ENCODE measurements around the gene MPND. TPM values are rescaled to one million over a fixed set of nuclear protein-coding genes. Genes with fewer than 3 reads are reported as not detected.

MPND gene
- total RNA-seq, 1 donor from 2014 or later = 3.9 TPM

DNA sequence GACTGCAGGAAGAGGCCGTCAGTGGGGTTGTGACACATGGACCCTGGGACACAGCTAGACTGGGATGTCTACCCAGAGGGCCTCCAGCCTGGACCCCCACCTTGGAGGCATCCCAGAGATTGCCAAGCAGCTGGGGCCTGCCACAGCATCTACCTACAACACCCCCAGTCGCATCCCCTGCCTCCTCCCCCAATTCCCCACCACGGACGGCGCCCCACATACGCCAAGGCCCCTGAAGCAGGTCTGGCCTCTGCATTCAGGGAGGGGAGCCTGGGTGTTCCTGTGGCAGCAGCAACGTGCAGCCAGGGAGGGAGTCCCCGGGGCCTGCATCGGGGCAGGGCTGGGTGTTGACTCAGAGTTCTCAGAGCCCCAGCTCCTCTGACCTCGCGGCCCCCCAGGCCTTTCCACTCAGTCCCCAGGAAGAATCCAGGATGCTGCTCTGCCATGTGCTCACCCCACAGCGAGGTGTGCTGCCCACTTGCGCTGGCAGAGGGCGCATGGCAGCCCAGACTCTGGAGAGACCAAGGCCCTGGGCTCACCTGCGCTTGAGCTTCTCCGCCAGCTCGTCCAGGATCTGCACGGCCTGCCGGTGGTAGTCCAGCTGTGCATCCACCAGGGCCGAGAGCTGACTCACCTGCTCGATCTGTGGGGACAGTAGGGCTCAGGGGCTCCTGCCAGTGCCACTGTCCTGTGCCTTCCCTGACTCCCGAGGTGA is 19.6 kb downstream of the MPND start:
- H3K4me3 ChIP-seq (ENCODE audit: low read depth, low read length) = no peak overlapping the region
- no peak for DNase-seq (ENCODE audit: low read depth)
- TF ChIP-seq, protein P1, sequence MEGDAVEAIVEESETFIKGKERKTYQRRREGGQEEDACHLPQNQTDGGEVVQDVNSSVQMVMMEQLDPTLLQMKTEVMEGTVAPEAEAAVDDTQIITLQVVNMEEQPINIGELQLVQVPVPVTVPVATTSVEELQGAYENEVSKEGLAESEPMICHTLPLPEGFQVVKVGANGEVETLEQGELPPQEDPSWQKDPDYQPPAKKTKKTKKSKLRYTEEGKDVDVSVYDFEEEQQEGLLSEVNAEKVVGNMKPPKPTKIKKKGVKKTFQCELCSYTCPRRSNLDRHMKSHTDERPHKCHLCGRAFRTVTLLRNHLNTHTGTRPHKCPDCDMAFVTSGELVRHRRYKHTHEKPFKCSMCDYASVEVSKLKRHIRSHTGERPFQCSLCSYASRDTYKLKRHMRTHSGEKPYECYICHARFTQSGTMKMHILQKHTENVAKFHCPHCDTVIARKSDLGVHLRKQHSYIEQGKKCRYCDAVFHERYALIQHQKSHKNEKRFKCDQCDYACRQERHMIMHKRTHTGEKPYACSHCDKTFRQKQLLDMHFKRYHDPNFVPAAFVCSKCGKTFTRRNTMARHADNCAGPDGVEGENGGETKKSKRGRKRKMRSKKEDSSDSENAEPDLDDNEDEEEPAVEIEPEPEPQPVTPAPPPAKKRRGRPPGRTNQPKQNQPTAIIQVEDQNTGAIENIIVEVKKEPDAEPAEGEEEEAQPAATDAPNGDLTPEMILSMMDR (conservative IDR thresholded peaks at IDR 0.05; ENCODE audit: low read depth, low read length) = peak; percentile 33

DNA sequence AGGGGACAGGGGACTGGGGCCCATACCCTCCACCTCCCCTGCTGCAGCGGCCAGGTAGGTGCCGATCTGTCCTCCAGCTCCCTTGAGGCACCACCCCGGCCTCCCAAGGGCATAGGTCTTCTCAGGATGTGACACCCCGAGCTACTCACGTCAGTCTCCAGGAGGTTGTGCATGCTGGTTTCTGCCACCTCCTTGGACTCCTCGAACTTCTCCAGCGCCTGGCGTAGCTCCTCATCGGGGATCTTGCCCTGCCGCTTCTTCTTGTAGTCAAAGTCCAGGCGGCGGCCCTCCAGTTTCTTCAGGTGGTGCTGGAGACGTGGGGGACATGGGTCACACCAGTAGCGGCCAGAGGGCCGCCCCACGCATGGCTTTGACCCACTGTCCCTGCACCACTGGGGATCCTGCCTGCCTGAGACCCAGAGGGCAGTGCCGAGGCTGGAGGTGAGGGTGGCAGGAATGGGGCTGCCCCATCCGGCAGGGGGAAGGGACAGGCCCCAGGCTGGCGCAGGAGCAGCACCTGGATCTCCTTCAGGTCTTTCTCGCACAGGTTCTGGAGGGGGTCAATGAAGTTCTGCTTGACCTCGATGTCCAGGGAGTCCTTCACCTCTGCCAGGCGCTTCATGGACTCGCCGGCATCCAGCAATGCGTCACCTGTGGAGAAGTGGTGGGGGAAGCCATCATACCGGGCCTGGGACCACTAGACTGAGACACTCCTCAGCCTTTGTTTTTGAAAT is 20.4 kb downstream of the MPND start:
- DNase-seq (ENCODE audit: low read depth) = no peak
- TF ChIP-seq, protein P1 (conservative IDR thresholded peaks at IDR 0.05; ENCODE audit: low read depth, low read length) = no peak
- no peak overlapping the region for H3K4me3 ChIP-seq (ENCODE audit: low read depth, low read length)

DNA sequence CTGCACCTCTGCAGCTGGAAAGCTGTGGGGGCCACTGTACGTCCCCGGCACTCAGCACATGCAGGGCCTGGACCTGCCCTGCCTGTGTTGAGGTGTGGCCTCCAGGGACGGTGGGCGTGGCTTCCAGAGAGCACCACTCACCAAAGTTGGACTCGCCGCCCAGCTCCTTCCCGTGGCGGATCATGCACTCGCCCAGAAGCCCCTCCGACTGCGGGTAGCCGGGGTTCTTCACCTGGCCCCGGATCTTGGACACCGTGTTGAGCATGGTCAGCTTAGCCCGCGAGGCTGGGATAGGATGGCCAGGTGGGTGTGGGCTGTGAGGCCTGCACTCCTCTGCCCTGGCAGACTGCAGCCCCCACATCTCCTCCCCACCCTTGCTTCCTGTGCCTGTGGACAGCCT is 22.0 kb downstream of the MPND start:
- TF ChIP-seq, protein P1 (conservative IDR thresholded peaks at IDR 0.05; ENCODE audit: low read depth, low read length) = no peak
- DNase-seq (ENCODE audit: low read depth) = no peak
- no peak overlapping the region for H3K4me3 ChIP-seq (ENCODE audit: low read depth, low read length)

DNA sequence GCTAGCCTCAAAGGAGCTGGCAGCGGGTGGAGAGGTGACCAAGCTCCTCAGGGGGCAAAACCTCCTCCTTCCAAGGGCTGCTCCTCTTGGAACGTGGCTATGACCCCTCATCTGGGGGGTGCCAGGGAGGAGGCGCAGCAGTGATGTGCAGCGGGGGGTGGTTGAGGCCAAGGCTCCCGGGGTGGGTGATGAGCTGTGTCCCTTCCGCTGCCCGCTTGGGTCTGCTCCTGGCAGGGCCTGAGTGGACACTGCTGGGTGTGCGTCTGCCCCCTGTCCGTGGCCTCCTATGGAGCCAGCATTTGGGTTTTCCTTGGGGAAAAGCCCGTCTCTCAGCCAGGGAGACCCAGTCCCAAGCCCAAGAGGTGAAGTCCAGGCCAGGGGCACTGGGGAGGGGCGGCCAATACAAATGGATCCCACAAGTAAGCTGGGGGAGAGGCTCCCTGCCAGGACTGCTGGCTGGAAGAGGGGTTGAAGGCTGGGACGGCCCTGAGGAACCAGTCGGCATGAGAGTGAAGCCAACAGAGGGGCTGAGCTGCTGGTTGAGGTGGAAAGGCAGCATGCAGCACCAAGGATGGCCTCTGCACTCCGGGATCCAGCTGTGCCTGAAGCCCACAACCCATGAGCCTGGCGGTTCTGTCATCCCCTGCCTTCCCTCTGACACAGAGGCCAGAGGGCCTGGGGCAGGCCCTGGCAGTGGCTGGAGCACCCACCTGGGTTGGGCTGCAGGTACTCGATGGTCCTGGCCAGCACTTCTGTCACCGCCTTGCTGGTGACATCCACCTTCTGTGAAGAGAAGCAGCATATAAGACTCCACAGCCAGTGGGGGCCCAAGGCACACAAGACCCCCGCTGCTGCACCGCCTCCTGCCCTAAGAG is 22.7 kb downstream of the MPND start:
- no peak overlapping the region for H3K4me3 ChIP-seq (ENCODE audit: low read depth, low read length)
- TF ChIP-seq, protein P1 (conservative IDR thresholded peaks at IDR 0.05; ENCODE audit: low read depth, low read length) = no peak
- no peak for DNase-seq (ENCODE audit: low read depth)

DNA sequence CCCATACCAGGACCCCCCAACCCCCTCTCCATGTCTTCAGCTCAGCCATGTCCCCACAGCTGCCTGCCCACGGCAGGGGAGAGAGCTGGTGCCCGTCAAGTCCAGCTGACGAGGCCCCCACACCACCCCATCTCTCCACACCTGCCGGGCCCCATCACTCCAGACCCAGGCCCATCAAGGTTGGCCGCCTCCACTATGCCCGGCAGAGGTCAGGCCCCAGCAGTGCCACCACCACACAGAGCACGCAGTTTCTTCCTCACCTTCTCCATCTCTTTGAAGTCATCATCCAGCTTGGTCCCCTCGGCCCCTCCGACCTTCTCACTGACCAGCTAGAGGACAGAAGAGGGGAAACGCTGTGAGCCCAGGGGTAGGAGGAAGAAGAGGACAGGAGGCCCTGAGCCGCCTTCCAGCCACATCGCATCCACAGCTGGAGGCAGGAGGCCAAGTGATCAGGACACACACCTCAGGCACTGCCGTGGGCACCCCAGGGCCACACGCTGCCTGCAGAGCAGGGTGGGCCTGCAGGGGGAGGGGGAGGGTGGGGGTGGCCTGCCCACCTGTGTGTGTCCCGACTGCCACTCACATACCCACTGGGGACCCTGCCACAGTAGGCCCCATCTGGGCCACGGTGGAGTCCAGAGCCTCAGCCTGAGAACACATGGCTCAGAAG is 23.4 kb downstream of the MPND start:
- H3K4me3 ChIP-seq (ENCODE audit: low read depth, low read length) = no peak overlapping the region
- TF ChIP-seq, protein P1 (conservative IDR thresholded peaks at IDR 0.05; ENCODE audit: low read depth, low read length) = no peak
- DNase-seq (ENCODE audit: low read depth) = no peak

DNA sequence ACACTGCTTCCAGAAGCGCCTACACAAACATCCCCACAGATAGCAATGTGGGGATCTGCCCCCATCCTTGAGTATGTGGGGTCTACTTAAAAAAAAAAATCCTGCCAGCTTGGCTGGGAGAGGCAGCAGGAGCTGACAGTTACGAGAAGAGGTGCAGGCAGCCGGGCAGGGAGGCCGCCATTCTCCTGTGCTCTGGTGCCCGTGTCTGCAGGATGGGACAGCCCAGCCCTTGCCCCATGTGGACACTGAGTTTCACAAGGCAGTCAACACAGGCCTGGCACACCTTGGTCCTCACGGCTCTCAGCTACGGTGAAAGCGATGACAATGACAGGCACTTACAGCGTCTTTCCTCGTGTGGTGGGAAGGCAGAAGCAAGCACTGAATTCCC is 24.0 kb downstream of the MPND start:
- H3K4me3 ChIP-seq (ENCODE audit: low read depth, low read length) = no peak overlapping the region
- no peak for DNase-seq (ENCODE audit: low read depth)
- TF ChIP-seq, protein P1 (conservative IDR thresholded peaks at IDR 0.05; ENCODE audit: low read depth, low read length) = no peak
